Right cardiac atrium (tissue), 5 donors: Measurements from ENCODE around the gene METTL6. TPM values are rescaled to one million over a fixed set of nuclear protein-coding genes. Genes with fewer than 3 reads are reported as not detected.
A peak's percentile ranks its signal among the peaks of the same experiment; 100 is the strongest.
"Not testable (repeated sequence)": the region's sequence is repeated elsewhere in the genome, so short reads cannot be mapped to it uniquely, and the experiment has no call there.

ENCODE experiments used
- ATAC-seq, 2 donors: fragments of 200-7000 bp; cut with Tn5 transposase; one replicate each; pipeline versions ENCODE4 v1.8.0 to v1.9.1; 2020; ENCODE audit warnings: moderate library complexity in 2 of 2, mild to moderate bottlenecking in 1 of 2
- DNase-seq, 3 donors: peaks; one replicate each; pipeline ENCODE4 v3.0.0-alpha.2; 2020
- H3K27ac ChIP-seq: one replicate; pipeline ENCODE4 v1.5.1; 2013; ENCODE audit warnings: mild to moderate bottlenecking, low read length, control low read depth, moderate library complexity
- H3K27me3 ChIP-seq: one replicate; pipeline ENCODE4 v1.6.1; 2013; ENCODE audit not compliant: control insufficient read depth, insufficient read depth
- H3K4me1 ChIP-seq: one replicate; pipeline ENCODE4 v1.6.1; 2013; ENCODE audit warnings: low read length; ENCODE audit not compliant: control insufficient read depth, insufficient read depth
- H3K4me3 ChIP-seq: one replicate; pipeline ENCODE4 v1.5.1; 2013; ENCODE audit warnings: low read length, control low read depth
- H3K9me3 ChIP-seq: one replicate; pipeline ENCODE4 v1.6.1; 2013; ENCODE audit warnings: low read length; ENCODE audit not compliant: control insufficient read depth
- WGBS: extraction: QIAGEN DNeasy Blood & Tissue Kit; methylation state at CpG from one replicate; pipeline ENCODE4 v1.1.7; 2013; 5-methylcytosine and 5-hydroxymethylcytosine counted together
- intact Hi-C, 4 donors: fragments of 100-400 bp; cut with DNase I; formaldehyde crosslinking; loops; one replicate each; pipeline versions ENCODE4 v1.11.0 to v1.14.0; 2022 to 2023
- polyA plus RNA-seq: library from polyadenylated mRNA; stranded (reverse); fragments of 200-250 nt; gene quantifications from one replicate; pipeline ENCODE4 v1.2.3, GENCODE V29; 2013
- total RNA-seq, 4 donors: library from RNA; stranded (reverse); fragmentation: NEBNext Ultra II Directional; extraction: Animal tissue kit (Norgen Biotek cat#: 25700); gene quantifications; one replicate each; pipeline ENCODE4 v1.2.1, GENCODE V29; 2021
- donor health status: healthy with polysubstance abuse.
- donor health status: DM: no; HTN: yes; CAD: no.
- donor health status: DM: no; HTN: no; CAD: no.
- donor health status: DM: no; HTN: yes; CAD: no; lungs with severe emphysema.
- donor health status: DM: yes; HTN: yes; CAD: no.

The METTL6 gene
- total and polyA plus RNA-seq, 5 donors: 8.3 to 11.8 (median 10.4) TPM

DNA sequence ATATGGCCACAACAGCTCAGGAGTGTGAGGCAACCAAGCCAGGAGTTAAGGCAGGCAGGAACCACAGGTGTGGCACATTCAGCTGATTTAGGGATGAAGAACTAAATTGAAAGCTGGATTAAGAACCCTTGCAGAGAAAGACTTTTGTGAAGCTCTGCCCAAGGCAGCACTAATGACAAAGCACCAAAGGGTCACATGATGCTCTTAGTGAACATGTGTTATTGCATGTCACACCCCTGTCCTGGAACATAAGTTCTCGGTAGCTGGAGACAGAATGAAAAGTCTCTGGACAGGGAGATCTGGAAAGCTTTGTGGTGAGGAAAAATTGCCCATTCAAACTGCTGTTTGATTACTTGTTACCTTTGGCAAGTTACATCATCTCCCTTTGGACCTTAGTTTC, 3.3 kb upstream of the METTL6 start:
- Histone ChIP-seq H3K27ac (no peak overlapping the region), H3K9me3 (no peaks in the 10 kb centered on the region), H3K27me3 (no peaks in the 10 kb centered on the region), H3K4me3 (no peak overlapping the region), H3K4me1 (peaks cover 4% of the 10 kb centered on the region)
- DNase-seq: no peak
- intact Hi-C loops: loop anchor here in 2 of 4 donors (10.0 kb wide), 2 partner anchors 124 to 134 kb away; no protein-coding TSS in a partner anchor
- no peak for ATAC-seq
- 64% methylated on average over 1 of the region's 1 CpG for WGBS

DNA sequence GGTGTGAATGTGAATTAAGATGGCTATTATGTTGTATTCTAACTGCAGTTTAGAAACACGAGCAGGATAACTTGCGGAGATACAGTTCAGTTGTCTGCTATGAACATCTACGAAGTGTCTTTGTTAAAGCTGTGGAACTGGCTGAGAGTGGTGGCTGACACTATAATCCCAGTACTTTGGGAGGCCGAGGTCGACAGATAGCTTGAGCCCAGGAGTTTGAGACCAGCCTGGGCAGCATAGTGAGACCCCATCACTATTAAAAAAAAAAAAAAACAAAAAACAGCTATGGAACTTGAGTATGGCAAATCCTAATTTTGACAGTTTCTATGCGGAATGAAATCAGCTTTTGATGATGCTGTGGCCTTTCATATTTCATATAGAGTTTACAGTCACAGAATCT, 1.7 kb upstream of the METTL6 start:
- peaks cover 4% of the 10 kb centered on the region for H3K4me1 ChIP-seq
- intact Hi-C loops: loop anchor here in 1 of 4 donors (5.0 kb wide), 1 partner anchor 128 kb away; no protein-coding TSS in a partner anchor
- no peak overlapping the region for H3K4me3 ChIP-seq
- H3K27me3 ChIP-seq: no peaks in the 10 kb centered on the region
- DNase-seq (no peak), ATAC-seq (no peak)
- H3K9me3 ChIP-seq: no peaks in the 10 kb centered on the region
- H3K27ac ChIP-seq: no peak overlapping the region
- 93% methylated on average over 6 of the region's 6 CpGs for WGBS

GRCh38 chr3:15428539-15428938, 1.2 kb upstream of the METTL6 start:
- DNase-seq (no peak), ATAC-seq (peak in 1 of 2 donors; percentile 30)
- Histone ChIP-seq H3K27ac (no peak overlapping the region), H3K9me3 (no peaks in the 10 kb centered on the region), H3K4me3 (peak overlapping the region; percentile 93), H3K4me1 (peaks cover 4% of the 10 kb centered on the region), H3K27me3 (no peaks in the 10 kb centered on the region)
- WGBS: 16% methylated on average over 9 of the region's 9 CpGs
- intact Hi-C loops: loop anchor here in 1 of 4 donors (5.0 kb wide), 1 partner anchor 129 kb away; no protein-coding TSS in a partner anchor

- peak; percentile 21 to 46 for ATAC-seq
- Histone ChIP-seq H3K9me3 (no peaks in the 10 kb centered on the region), H3K4me3 (peak overlapping the region; percentile 93), H3K27ac (peak overlapping the region; percentile 83), H3K4me1 (peaks cover 4% of the 10 kb centered on the region), H3K27me3 (no peaks in the 10 kb centered on the region)
- intact Hi-C loops: loop anchor here in 1 of 4 donors (5.0 kb wide), 1 partner anchor 129 kb away; no protein-coding TSS in a partner anchor
- no peak for DNase-seq
- WGBS: under 1% methylated on average over 11 of the region's 11 CpGs
These were observed 637 bp upstream of the METTL6 start for GRCh38 chr3:15427981-15428380.

- DNase-seq: no peak
- Histone ChIP-seq H3K27ac (no peak overlapping the region), H3K9me3 (no peaks in the 10 kb centered on the region), H3K27me3 (no peaks in the 10 kb centered on the region), H3K4me1 (peaks cover 4% of the 10 kb centered on the region), H3K4me3 (peak overlapping the region; percentile 93)
- ATAC-seq: no peak
- intact Hi-C loops: loop anchor here in 1 of 4 donors (5.0 kb wide), 1 partner anchor 131 kb away; no protein-coding TSS in a partner anchor
- 47% methylated on average over 16 of the region's 16 CpGs for WGBS
These were observed 695 bp downstream of the METTL6 start for GRCh38 chr3:15426579-15427118.

- Histone ChIP-seq H3K4me3 (no peak overlapping the region), H3K27me3 (no peaks in the 10 kb centered on the region), H3K4me1 (no peaks in the 10 kb centered on the region), H3K27ac (no peak overlapping the region), H3K9me3 (no peaks in the 10 kb centered on the region)
- intact Hi-C loops: no loop called here
- ATAC-seq (no peak), DNase-seq (no peak)
- WGBS: 78% methylated on average over 4 of the region's 4 CpGs
These were observed 6.5 kb downstream of the METTL6 start for GRCh38 chr3:15420871-15421270.

- H3K27me3 ChIP-seq, intact Hi-C loops, ATAC-seq, H3K9me3 ChIP-seq, H3K4me3 ChIP-seq, H3K27ac ChIP-seq, H3K4me1 ChIP-seq, DNase-seq: not testable (repeated sequence)
- 92% methylated on average over 7 of the region's 7 CpGs for WGBS
These were observed 16.4 kb downstream of the METTL6 start for GRCh38 chr3:15410966-15411365.

GRCh38 chr3:15409774-15410173, 17.6 kb downstream of the METTL6 start:
- WGBS: 97% methylated on average over 2 of the region's 2 CpGs

GRCh38 chr3:15409239-15409638, 18.1 kb downstream of the METTL6 start:
- no peak overlapping the region for H3K27ac ChIP-seq
- no peak for ATAC-seq
- 78% methylated on average over 3 of the region's 3 CpGs for WGBS
- no peak for DNase-seq
- H3K4me1 ChIP-seq: no peaks in the 10 kb centered on the region
- no peaks in the 10 kb centered on the region for H3K9me3 ChIP-seq
- no peak overlapping the region for H3K4me3 ChIP-seq
- H3K27me3 ChIP-seq: no peaks in the 10 kb centered on the region
- intact Hi-C loops: loop anchor here in 2 of 4 donors (5.0 to 10.0 kb wide), 2 partner anchors 204 to 212 kb away; partner anchors contain the start of gene CAPN7 (in 1 of the 2)

More at GRCh38 chr3:15409774-15410173, 17.6 kb downstream of the METTL6 start:
- intact Hi-C loops: loop anchor here in 2 of 4 donors (5.0 to 10.0 kb wide), 2 partner anchors 205 to 212 kb away; partner anchors contain the start of gene CAPN7 (in 1 of the 2)
- Histone ChIP-seq H3K4me3 (no peak overlapping the region), H3K27me3 (no peaks in the 10 kb centered on the region), H3K4me1 (no peaks in the 10 kb centered on the region), H3K27ac (no peak overlapping the region), H3K9me3 (no peaks in the 10 kb centered on the region)
- DNase-seq: no peak
- no peak for ATAC-seq

GRCh38 chr3:15405448-15406050, 21.8 kb downstream of the METTL6 start:
- H3K27ac ChIP-seq: no peak overlapping the region
- no peak for DNase-seq
- no peaks in the 10 kb centered on the region for H3K27me3 ChIP-seq
- no peak overlapping the region for H3K4me3 ChIP-seq
- WGBS: 34% methylated on average over 3 of the region's 3 CpGs
- intact Hi-C loops: loop anchor here in 2 of 4 donors (5.0 to 10.0 kb wide), 2 partner anchors 201 to 208 kb away; partner anchors contain the start of gene CAPN7 (in 1 of the 2)
- no peaks in the 10 kb centered on the region for H3K4me1 ChIP-seq
- ATAC-seq: peak; percentile 64 to 72
- H3K9me3 ChIP-seq: no peaks in the 10 kb centered on the region

DNA sequence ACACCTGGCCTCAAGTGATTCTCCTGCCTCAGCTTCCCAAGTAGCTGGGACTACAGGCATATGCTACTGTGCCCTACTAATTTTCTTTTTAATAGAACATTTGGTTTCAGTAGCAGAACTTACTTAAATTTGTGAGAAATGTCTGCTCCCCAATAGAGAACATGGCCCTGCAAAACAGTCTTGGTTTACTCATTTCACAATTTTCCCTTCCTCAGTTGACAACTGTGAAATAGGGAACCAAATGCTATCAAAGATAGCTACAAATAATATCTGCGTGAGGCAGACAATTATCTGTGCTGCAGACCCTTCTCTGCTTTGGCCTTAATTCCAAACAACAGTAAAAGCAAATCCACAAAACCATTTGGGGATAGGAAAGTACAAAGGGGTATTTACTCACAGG, 22.6 kb downstream of the METTL6 start:
- Histone ChIP-seq H3K4me1 (no peaks in the 10 kb centered on the region), H3K4me3 (no peak overlapping the region), H3K27me3 (no peaks in the 10 kb centered on the region), H3K9me3 (no peaks in the 10 kb centered on the region), H3K27ac (no peak overlapping the region)
- 86% methylated on average over 1 of the region's 1 CpG for WGBS
- ATAC-seq (no peak), DNase-seq (no peak)
- intact Hi-C loops: loop anchor here in 2 of 4 donors (5.0 to 10.0 kb wide), 2 partner anchors 200 to 207 kb away; partner anchors contain the start of gene CAPN7 (in 1 of the 2)
